PFSK-1 (cell line): ENCODE data around the gene EIF2S1.

Experiments used
- FOXP2 ChIP-seq: optimal IDR thresholded peaks from 2 replicates; pipeline ENCODE3; 2011; ENCODE audit warnings: borderline replicate concordance, control low read depth, inconsistent platforms; ENCODE audit not compliant: insufficient read depth; ENCODE audit errors: extremely low read length, extremely low read depth
- POLR2AphosphoS5 ChIP-seq: IDR thresholded peaks from 2 replicates; pipeline ENCODE4 v1.6.1; 2012; ENCODE audit warnings: low read depth, mild to moderate bottlenecking, control low read depth, low read length, moderate library complexity
- SIN3A ChIP-seq: IDR thresholded peaks from 2 replicates; pipeline ENCODE4 v1.6.1; 2012; ENCODE audit warnings: mild to moderate bottlenecking, low read length, moderate library complexity, borderline replicate concordance; ENCODE audit not compliant: insufficient read depth
- TAF1 ChIP-seq: IDR thresholded peaks from 2 replicates; pipeline ENCODE4 v1.6.1; 2012; ENCODE audit warnings: low read length, control low read depth, borderline replicate concordance; ENCODE audit not compliant: insufficient read depth
- TF ChIP-seq, protein P1 (sequence below), 2 experiments: IDR thresholded peaks; 2 replicates each; pipeline versions ENCODE4 v1.6.1 to v1.8.0; 2011 to 2012; ENCODE audit warnings: low read depth in 2 of 2, low read length in 2 of 2, control low read depth in 1 of 2, inconsistent platforms in 1 of 2, mild to moderate bottlenecking in 1 of 2, moderate library complexity in 1 of 2; ENCODE audit not compliant: insufficient read depth in 1 of 2

The EIF2S1 gene

DNA sequence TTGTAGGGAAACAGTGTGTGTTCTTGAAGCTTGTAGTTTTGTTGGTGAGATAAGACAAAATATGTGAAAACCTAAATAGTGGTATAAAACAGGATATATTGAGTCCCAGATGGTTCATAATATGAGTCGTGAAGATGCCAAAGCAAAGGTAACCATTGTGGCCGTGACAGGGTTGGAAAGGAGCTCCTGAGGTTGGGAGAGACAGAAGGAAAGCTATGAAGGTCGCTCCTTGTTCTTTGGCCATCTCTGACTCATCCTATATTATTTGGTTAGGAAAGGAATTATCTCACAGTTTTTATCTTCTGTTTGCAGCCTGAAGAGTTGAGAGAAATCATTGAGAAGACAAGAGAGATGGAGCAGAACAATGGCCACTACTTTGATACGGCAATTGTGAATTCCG, 27.7 kb upstream of the EIF2S1 start:
- TF ChIP-seq POLR2AphosphoS5 (no peak), FOXP2 (no peak)

DNA sequence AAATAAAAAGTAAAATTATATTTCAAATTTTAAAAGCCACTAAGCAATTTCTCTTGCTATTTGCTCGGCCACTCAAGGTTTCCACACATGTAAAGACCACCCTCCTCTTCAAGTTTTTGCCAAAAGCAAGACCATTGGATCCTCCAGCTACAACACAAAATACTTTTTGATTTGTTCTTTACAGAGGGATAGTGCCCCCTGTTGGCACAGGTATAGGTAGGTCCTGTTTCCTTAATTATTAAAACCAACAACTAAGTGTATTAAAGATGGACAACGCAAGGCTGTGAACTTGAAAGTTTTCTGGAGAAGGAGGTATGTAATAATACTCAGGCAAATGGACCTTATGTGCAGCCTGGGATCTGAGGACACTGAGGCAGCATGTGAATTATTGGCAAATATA, 24.3 kb upstream of the EIF2S1 start:
- TF ChIP-seq, protein P1, sequence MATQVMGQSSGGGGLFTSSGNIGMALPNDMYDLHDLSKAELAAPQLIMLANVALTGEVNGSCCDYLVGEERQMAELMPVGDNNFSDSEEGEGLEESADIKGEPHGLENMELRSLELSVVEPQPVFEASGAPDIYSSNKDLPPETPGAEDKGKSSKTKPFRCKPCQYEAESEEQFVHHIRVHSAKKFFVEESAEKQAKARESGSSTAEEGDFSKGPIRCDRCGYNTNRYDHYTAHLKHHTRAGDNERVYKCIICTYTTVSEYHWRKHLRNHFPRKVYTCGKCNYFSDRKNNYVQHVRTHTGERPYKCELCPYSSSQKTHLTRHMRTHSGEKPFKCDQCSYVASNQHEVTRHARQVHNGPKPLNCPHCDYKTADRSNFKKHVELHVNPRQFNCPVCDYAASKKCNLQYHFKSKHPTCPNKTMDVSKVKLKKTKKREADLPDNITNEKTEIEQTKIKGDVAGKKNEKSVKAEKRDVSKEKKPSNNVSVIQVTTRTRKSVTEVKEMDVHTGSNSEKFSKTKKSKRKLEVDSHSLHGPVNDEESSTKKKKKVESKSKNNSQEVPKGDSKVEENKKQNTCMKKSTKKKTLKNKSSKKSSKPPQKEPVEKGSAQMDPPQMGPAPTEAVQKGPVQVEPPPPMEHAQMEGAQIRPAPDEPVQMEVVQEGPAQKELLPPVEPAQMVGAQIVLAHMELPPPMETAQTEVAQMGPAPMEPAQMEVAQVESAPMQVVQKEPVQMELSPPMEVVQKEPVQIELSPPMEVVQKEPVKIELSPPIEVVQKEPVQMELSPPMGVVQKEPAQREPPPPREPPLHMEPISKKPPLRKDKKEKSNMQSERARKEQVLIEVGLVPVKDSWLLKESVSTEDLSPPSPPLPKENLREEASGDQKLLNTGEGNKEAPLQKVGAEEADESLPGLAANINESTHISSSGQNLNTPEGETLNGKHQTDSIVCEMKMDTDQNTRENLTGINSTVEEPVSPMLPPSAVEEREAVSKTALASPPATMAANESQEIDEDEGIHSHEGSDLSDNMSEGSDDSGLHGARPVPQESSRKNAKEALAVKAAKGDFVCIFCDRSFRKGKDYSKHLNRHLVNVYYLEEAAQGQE (IDR thresholded peaks at IDR 0.05; ENCODE audit: insufficient read depth in 1 of 2, low read depth in 2 of 2, low read length in 2 of 2), result no peak
- TF ChIP-seq POLR2AphosphoS5, result no peak
- no peak for TF ChIP-seq SIN3A
- no peak for TF ChIP-seq TAF1
- no peak for TF ChIP-seq FOXP2

DNA sequence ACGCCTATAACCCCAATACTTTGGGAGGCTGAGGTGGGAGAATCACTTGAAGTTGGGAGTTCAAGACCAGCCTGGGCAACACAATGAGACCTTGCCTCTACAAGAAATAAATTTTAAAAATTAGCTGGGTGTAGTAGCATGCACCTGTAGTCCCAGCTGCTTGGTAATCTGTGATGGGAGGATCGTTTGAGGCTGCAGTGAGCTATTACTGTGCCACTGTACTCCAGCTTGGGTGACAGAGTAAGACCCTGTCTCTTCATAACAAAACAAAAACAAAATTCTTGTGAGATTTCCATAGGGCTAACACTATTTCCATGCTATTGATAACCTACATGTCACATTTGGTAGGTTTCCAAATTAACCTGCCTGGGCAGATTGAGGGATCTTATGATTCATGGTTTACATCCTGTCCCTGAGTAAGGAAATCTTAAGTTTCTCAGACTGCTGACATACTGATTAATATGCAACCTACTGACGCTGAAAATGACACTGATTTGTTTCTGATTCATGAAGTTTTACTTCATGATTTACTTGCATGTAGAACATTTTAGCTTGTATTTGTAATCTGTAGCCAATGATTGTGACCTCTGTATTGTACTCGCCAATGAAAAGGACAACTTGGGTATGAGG, 16.4 kb upstream of the EIF2S1 start:
- TF ChIP-seq TAF1 (no peak), SIN3A (no peak), POLR2AphosphoS5 (no peak), FOXP2 (no peak)
- TF ChIP-seq, protein P1 (IDR thresholded peaks at IDR 0.05; ENCODE audit: insufficient read depth in 1 of 2, low read depth in 2 of 2, low read length in 2 of 2), result no peak

DNA sequence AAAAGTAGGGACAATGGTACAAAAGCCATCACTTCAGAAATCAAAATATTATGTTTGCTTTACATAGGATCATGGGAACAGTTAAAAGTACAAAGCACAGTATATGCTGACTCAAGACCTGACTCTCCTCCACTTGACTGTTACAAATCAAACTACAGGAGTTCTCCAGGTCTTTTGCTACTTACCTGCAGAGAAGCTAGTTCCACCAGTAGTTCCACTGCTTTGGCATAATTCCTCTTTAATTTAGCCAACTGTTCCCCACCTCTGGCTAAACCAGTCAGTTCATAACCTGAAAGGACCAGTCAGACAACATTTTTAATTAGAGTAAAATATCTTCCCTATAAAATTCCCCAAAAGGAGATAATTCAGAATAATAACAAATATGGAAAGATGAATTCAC, 14.5 kb upstream of the EIF2S1 start:
- TF ChIP-seq TAF1 (no peak), FOXP2 (no peak), POLR2AphosphoS5 (no peak), SIN3A (no peak)
- TF ChIP-seq, protein P1 (IDR thresholded peaks at IDR 0.05; ENCODE audit: insufficient read depth in 1 of 2, low read depth in 2 of 2, low read length in 2 of 2), result no peak

DNA sequence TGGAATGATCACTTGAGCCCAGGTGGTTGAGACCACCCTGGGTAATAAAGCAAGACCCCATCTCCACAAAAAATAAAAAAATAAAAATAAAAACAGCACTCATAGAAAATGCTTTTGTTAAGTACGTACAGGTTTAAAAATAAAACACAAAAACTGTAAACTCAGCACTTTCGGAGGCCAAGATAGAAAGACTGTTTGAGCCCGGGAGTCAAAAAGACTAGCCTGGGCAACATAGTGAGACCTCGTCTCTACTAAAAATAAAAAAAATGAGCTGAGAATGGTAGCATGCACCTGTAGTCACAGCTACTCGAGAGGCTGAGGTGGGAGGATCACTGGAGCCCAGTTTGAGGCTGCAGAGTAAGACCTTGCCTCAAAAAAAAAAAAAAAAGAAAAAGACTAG, 8.1 kb upstream of the EIF2S1 start:
- TF ChIP-seq SIN3A (no peak), TAF1 (no peak), FOXP2 (no peak), POLR2AphosphoS5 (no peak)
- TF ChIP-seq, protein P1 (IDR thresholded peaks at IDR 0.05; ENCODE audit: insufficient read depth in 1 of 2, low read depth in 2 of 2, low read length in 2 of 2), result no peak
